Measurements from ENCODE around the gene SUPT3H.

DNA sequence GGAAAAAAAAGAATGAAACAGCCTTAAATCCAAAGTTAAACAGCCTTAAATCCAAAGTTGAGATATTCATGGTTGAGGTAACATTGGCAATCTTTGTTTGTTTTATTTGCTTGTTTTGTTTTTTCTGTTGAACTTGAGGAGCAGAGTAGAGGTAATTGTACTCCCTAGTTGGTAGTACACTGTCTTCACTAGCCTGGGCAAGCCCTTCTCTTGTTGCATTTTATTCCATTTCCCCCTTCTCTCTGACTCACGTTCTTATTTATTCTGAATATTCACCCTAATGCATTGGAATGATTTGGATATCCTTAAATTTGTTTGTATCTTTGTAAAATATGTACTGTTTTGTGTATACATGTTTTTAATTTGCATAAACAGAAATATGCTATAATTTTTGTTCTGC is 592.6 kb downstream of the SUPT3H start:
- TF ChIP-seq, protein P1, sequence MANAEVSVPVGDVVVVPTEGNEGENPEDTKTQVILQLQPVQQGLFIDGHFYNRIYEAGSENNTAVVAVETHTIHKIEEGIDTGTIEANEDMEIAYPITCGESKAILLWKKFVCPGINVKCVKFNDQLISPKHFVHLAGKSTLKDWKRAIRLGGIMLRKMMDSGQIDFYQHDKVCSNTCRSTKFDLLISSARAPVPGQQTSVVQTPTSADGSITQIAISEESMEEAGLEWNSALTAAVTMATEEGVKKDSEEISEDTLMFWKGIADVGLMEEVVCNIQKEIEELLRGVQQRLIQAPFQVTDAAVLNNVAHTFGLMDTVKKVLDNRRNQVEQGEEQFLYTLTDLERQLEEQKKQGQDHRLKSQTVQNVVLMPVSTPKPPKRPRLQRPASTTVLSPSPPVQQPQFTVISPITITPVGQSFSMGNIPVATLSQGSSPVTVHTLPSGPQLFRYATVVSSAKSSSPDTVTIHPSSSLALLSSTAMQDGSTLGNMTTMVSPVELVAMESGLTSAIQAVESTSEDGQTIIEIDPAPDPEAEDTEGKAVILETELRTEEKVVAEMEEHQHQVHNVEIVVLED (CRISPR knock-in tag; IDR thresholded peaks at IDR 0.05; ENCODE audit: borderline replicate concordance): no peak
- TF ChIP-seq, protein P2, sequence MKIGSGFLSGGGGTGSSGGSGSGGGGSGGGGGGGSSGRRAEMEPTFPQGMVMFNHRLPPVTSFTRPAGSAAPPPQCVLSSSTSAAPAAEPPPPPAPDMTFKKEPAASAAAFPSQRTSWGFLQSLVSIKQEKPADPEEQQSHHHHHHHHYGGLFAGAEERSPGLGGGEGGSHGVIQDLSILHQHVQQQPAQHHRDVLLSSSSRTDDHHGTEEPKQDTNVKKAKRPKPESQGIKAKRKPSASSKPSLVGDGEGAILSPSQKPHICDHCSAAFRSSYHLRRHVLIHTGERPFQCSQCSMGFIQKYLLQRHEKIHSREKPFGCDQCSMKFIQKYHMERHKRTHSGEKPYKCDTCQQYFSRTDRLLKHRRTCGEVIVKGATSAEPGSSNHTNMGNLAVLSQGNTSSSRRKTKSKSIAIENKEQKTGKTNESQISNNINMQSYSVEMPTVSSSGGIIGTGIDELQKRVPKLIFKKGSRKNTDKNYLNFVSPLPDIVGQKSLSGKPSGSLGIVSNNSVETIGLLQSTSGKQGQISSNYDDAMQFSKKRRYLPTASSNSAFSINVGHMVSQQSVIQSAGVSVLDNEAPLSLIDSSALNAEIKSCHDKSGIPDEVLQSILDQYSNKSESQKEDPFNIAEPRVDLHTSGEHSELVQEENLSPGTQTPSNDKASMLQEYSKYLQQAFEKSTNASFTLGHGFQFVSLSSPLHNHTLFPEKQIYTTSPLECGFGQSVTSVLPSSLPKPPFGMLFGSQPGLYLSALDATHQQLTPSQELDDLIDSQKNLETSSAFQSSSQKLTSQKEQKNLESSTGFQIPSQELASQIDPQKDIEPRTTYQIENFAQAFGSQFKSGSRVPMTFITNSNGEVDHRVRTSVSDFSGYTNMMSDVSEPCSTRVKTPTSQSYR (CRISPR knock-in tag; IDR thresholded peaks at IDR 0.05; ENCODE audit: borderline replicate concordance): no peak
- TF ChIP-seq THAP11 (CRISPR knock-in tag; IDR thresholded peaks at IDR 0.05) (no peak), JUND (CRISPR knock-in tag; IDR thresholded peaks at IDR 0.05) (no peak), ZNF83 (CRISPR knock-in tag; IDR thresholded peaks at IDR 0.05; ENCODE audit: borderline replicate concordance) (no peak), REPIN1 (CRISPR knock-in tag; IDR thresholded peaks at IDR 0.05; ENCODE audit: borderline replicate concordance, low read depth) (no peak)
- TF ChIP-seq, protein P3, sequence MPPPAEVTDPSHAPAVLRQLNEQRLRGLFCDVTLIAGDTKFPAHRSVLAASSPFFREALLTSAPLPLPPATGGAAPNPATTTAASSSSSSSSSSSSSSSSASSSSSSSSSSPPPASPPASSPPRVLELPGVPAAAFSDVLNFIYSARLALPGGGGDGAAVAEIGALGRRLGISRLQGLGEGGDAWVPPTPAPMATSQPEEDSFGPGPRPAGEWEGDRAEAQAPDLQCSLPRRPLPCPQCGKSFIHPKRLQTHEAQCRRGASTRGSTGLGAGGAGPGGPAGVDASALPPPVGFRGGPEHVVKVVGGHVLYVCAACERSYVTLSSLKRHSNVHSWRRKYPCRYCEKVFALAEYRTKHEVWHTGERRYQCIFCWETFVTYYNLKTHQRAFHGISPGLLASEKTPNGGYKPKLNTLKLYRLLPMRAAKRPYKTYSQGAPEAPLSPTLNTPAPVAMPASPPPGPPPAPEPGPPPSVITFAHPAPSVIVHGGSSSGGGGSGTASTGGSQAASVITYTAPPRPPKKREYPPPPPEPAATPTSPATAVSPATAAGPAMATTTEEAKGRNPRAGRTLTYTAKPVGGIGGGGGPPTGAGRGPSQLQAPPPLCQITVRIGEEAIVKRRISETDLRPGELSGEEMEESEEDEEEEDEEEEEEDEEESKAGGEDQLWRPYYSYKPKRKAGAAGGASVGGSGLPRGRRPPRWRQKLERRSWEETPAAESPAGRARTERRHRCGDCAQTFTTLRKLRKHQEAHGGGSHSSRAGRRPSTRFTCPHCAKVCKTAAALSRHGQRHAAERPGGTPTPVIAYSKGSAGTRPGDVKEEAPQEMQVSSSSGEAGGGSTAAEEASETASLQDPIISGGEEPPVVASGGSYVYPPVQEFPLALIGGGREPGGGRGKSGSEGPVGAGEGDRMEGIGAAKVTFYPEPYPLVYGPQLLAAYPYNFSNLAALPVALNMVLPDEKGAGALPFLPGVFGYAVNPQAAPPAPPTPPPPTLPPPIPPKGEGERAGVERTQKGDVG (CRISPR knock-in tag; IDR thresholded peaks at IDR 0.05; ENCODE audit: borderline replicate concordance): no peak
- TF ChIP-seq, protein P4, sequence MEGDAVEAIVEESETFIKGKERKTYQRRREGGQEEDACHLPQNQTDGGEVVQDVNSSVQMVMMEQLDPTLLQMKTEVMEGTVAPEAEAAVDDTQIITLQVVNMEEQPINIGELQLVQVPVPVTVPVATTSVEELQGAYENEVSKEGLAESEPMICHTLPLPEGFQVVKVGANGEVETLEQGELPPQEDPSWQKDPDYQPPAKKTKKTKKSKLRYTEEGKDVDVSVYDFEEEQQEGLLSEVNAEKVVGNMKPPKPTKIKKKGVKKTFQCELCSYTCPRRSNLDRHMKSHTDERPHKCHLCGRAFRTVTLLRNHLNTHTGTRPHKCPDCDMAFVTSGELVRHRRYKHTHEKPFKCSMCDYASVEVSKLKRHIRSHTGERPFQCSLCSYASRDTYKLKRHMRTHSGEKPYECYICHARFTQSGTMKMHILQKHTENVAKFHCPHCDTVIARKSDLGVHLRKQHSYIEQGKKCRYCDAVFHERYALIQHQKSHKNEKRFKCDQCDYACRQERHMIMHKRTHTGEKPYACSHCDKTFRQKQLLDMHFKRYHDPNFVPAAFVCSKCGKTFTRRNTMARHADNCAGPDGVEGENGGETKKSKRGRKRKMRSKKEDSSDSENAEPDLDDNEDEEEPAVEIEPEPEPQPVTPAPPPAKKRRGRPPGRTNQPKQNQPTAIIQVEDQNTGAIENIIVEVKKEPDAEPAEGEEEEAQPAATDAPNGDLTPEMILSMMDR (CRISPR knock-in tag; IDR thresholded peaks at IDR 0.05): no peak
- TF ChIP-seq, protein P5, sequence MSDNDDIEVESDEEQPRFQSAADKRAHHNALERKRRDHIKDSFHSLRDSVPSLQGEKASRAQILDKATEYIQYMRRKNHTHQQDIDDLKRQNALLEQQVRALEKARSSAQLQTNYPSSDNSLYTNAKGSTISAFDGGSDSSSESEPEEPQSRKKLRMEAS (IDR thresholded peaks at IDR 0.05): no peak

All from HepG2 (cell line).